HCT116 (cell line): Measurements from ENCODE around the gene GFPT2. TPM values are rescaled to one million over a fixed set of nuclear protein-coding genes. Genes with fewer than 3 reads are reported as not detected.

ENCODE experiments used
- ATAC-seq: fragments of 200-7000 bp; cut with Tn5 transposase; 2 replicates; pipeline ENCODE4 v1.9.1; 2020; ENCODE audit warnings: mild to moderate bottlenecking, moderate library complexity
- BruUV-seq: library from RNA; stranded (reverse); fragments of 400-500 nt; replicated peaks from 2 replicates; lab custom pipeline; 2021; lab: Mats Ljungman, UMichigan
- CTCF ChIA-PET: fragments of 300-600 bp; sonication (Branson Sonifier 250); formaldehyde crosslinking; loops from one replicate; lab custom pipeline; 2021; ENCODE audit warnings: antibody characterized with exemption; lab: Charles Lee
- POLR2A ChIA-PET: fragments of 300-600, 350-600 bp; sonication (Branson Sonifier 250); formaldehyde crosslinking; loops from one replicate; lab custom pipeline; 2021; ENCODE audit warnings: antibody characterized with exemption; lab: Charles Lee
- RAD21 ChIA-PET, 2 experiments: fragments of 300-600 bp; sonication (Branson Sonifier 250); formaldehyde crosslinking; loops; one replicate each; lab custom pipeline; 2023; ENCODE audit warnings: low total read pairs in 2 of 2; ENCODE audit not compliant: uncharacterized antibody in 2 of 2, unreplicated experiment in 2 of 2, low non-redundant PET in 1 of 2; lab: Charles Lee
- DNase-seq: peaks from one replicate; pipeline ENCODE4 v3.0.0-alpha.2; 2010; ENCODE audit warnings: low read depth, low spot score
- H2AFZ ChIP-seq: fragments of 200-600 bp; shearing (Covaris generic), sonication (generic); 2 replicates; pipeline ENCODE4 v1.6.1; 2017; ENCODE audit warnings: low read depth, mixed run types, mixed read lengths, antibody characterized with exemption, low read length; ENCODE audit not compliant: poor library complexity, severe bottlenecking
- H3K27ac ChIP-seq: 2 replicates; pipeline ENCODE4 v1.5.1; 2012; ENCODE audit warnings: low read depth, low read length
- H3K27me3 ChIP-seq: fragments of 200-600 bp; sonication (generic); 2 replicates; pipeline ENCODE4 v1.6.1; 2016; ENCODE audit warnings: mixed run types, low read length, mixed read lengths; ENCODE audit not compliant: insufficient read depth
- H3K36me3 ChIP-seq, 2 experiments: fragments of 200-500 bp in 1 of 2; fragments of 200-600 bp in 1 of 2; sonication (Bioruptor generic) in 1 of 2; sonication (generic) in 1 of 2; 2 replicates each; pipeline versions ENCODE4 v1.5.1 to v1.6.1; 2014 to 2016; ENCODE audit warnings: low read length in 2 of 2, inconsistent platforms in 1 of 2, mixed read lengths in 1 of 2, mixed run types in 1 of 2; ENCODE audit not compliant: insufficient read depth in 2 of 2, control insufficient read depth in 1 of 2
- H3K4me1 ChIP-seq, 2 experiments: fragments of 200-600 bp in 1 of 2; sonication (generic) in 1 of 2; 2 replicates each; pipeline versions ENCODE4 v1.5.1 to v1.6.1; 2012 to 2017; ENCODE audit warnings: low read length in 2 of 2, inconsistent platforms in 1 of 2, mild to moderate bottlenecking in 1 of 2, mixed read lengths in 1 of 2, mixed run types in 1 of 2, moderate library complexity in 1 of 2; ENCODE audit not compliant: insufficient read depth in 2 of 2, control insufficient read depth in 1 of 2
- H3K4me2 ChIP-seq: fragments of 200-600 bp; sonication (generic); 2 replicates; pipeline ENCODE4 v1.6.1; 2017; ENCODE audit warnings: mixed run types, low read length, mixed read lengths
- H3K4me3 ChIP-seq, 2 experiments: fragments of 200-600 bp in 1 of 2; sonication (generic) in 1 of 2; replicated peaks in 1 of 2; 2 replicates each; pipeline ENCODE4 v1.5.1; 2011 to 2016; ENCODE audit warnings: low read length in 2 of 2, control low read depth in 1 of 2, low read depth in 1 of 2, mild to moderate bottlenecking in 1 of 2, mixed read lengths in 1 of 2, mixed run types in 1 of 2
- H3K79me2 ChIP-seq: fragments of 200-600 bp; sonication (generic); 2 replicates; pipeline ENCODE4 v1.6.1; 2017; ENCODE audit warnings: mild to moderate bottlenecking, mixed run types, low read length, moderate library complexity, mixed read lengths; ENCODE audit not compliant: insufficient read depth
- H3K9ac ChIP-seq: fragments of 200-600 bp; sonication (generic); 2 replicates; pipeline ENCODE4 v1.6.1; 2016; ENCODE audit warnings: low read length, mixed read lengths
- H3K9me2 ChIP-seq: fragments of 200-600 bp; sonication (generic), shearing (Covaris generic); 2 replicates; pipeline ENCODE4 v1.6.1; 2017; ENCODE audit warnings: mixed run types, mild to moderate bottlenecking, moderate library complexity; ENCODE audit not compliant: insufficient read depth
- H3K9me3 ChIP-seq, 2 experiments: fragments of 200-500 bp in 1 of 2; fragments of 200-600 bp in 1 of 2; sonication (Bioruptor generic) in 1 of 2; sonication (generic) in 1 of 2; 2 replicates each; pipeline ENCODE4 v1.6.1; 2014 to 2017; ENCODE audit warnings: low read length in 2 of 2, mixed read lengths in 2 of 2, inconsistent platforms in 1 of 2, low read depth in 1 of 2, mild to moderate bottlenecking in 1 of 2, mixed run types in 1 of 2, moderate library complexity in 1 of 2; ENCODE audit not compliant: control insufficient read depth in 1 of 2, insufficient read depth in 1 of 2
- H4K20me1 ChIP-seq: fragments of 200-600 bp; sonication (generic), shearing (Covaris generic); 2 replicates; pipeline ENCODE4 v1.6.1; 2017; ENCODE audit warnings: mixed run types, mild to moderate bottlenecking, moderate library complexity; ENCODE audit not compliant: insufficient read depth
- ATF3 ChIP-seq: IDR thresholded peaks from 2 replicates; pipeline ENCODE4 v1.6.1; 2012
- ELF1 ChIP-seq: IDR thresholded peaks from 2 replicates; pipeline ENCODE4 v1.6.1; 2012; ENCODE audit warnings: low read depth, borderline replicate concordance
- EZH2 ChIP-seq: fragments of 200-600 bp; sonication (generic); IDR thresholded peaks from 2 replicates; pipeline ENCODE4 v1.6.1; 2017; ENCODE audit warnings: antibody characterized with exemption, mixed run types
- JUND ChIP-seq: IDR thresholded peaks from 2 replicates; pipeline ENCODE4 v1.6.1; 2012
- REST ChIP-seq: IDR thresholded peaks from 2 replicates; pipeline ENCODE4 v1.6.1; 2012; ENCODE audit warnings: low read depth
- SP1 ChIP-seq: IDR thresholded peaks from 2 replicates; pipeline ENCODE4 v1.6.1; 2012; ENCODE audit warnings: low read depth
- SRF ChIP-seq: IDR thresholded peaks from 2 replicates; pipeline ENCODE4 v1.6.1; 2012; ENCODE audit warnings: low read depth
- YY1 ChIP-seq: IDR thresholded peaks from 2 replicates; pipeline ENCODE4 v1.6.1; 2011; ENCODE audit warnings: low read length, low read depth, moderate library complexity, mild to moderate bottlenecking; ENCODE audit not compliant: insufficient replicate concordance; ENCODE audit errors: extremely low read depth
- intact Hi-C: fragments of 100-400 bp; cut with micrococcal nuclease; formaldehyde crosslinking; loops from 2 replicates; pipeline ENCODE4 v1.10.0; 2022
- total RNA-seq: library from RNA; stranded (reverse); gene quantifications from one replicate; pipeline ENCODE4 v1.2.1, GENCODE V29; 2021; ENCODE audit not compliant: unreplicated experiment

GFPT2 gene
- total RNA-seq, 1 experiment from 2014 or later: 16.1 TPM

GRCh38 chr5:180367991-180368390 is 14.9 kb upstream of the GFPT2 start:
- H3K4me3 ChIP-seq: no peak overlapping the region
- no peaks in the 10 kb centered on the region for H3K9me3 ChIP-seq
- H3K9me2 ChIP-seq: no peaks in the 10 kb centered on the region
- ChIA-PET CTCF (no interaction called here), RAD21 (no interaction called here), POLR2A (no interaction called here)
- no peak overlapping the region for H3K27ac ChIP-seq
- no peak overlapping the region for H3K4me2 ChIP-seq
- no peaks in the 10 kb centered on the region for H4K20me1 ChIP-seq
- no peak for TF ChIP-seq SRF
- no peak for TF ChIP-seq EZH2
- BruUV-seq: no TSS peak
- no peaks in the 10 kb centered on the region for H3K36me3 ChIP-seq
- H3K9ac ChIP-seq: no peak overlapping the region
- H3K79me2 ChIP-seq: no peaks in the 10 kb centered on the region
- no peaks in the 10 kb centered on the region for H3K4me1 ChIP-seq
- no peak for DNase-seq
- ATAC-seq: no peak
- H3K27me3 ChIP-seq: no peaks in the 10 kb centered on the region
- intact Hi-C loops: no loop called here
- H2AFZ ChIP-seq: no peak overlapping the region

GRCh38 chr5:180367300-180367699 is 14.2 kb upstream of the GFPT2 start:
- ATAC-seq (no peak), DNase-seq (no peak)
- Histone ChIP-seq H3K79me2 (no peaks in the 10 kb centered on the region), H4K20me1 (no peaks in the 10 kb centered on the region), H3K4me1 (no peaks in the 10 kb centered on the region), H3K9me2 (no peaks in the 10 kb centered on the region), H3K4me3 (no peak overlapping the region), H3K4me2 (no peak overlapping the region), H2AFZ (no peak overlapping the region), H3K27me3 (no peaks in the 10 kb centered on the region), H3K9me3 (no peaks in the 10 kb centered on the region), H3K36me3 (no peaks in the 10 kb centered on the region), H3K9ac (no peak overlapping the region), H3K27ac (no peak overlapping the region)
- RAD21 ChIA-PET: no interaction called here
- CTCF ChIA-PET: no interaction called here
- no TSS peak for BruUV-seq
- intact Hi-C loops: no loop called here
- TF ChIP-seq JUND (no peak), REST (no peak), SP1 (no peak), ELF1 (no peak), ATF3 (no peak), YY1 (no peak), SRF (no peak)
- POLR2A ChIA-PET: no interaction called here
